Left cardiac atrium (tissue), 4 donors: ENCODE results near the gene UBXN7. TPM values are rescaled to one million over a fixed set of nuclear protein-coding genes. Genes with fewer than 3 reads are reported as not detected.
"Not testable (repeated sequence)": the region's sequence is repeated elsewhere in the genome, so short reads cannot be mapped to it uniquely, and the experiment has no call there.

Experiments
- ATAC-seq, 2 donors: fragments of 200-7000 bp; cut with Tn5 transposase; one replicate each; pipeline ENCODE4 v1.9.1; 2020; ENCODE audit warnings: mild to moderate bottlenecking in 2 of 2, moderate library complexity in 2 of 2
- DNase-seq: peaks from one replicate; pipeline ENCODE4 v3.0.0-alpha.2; 2020
- intact Hi-C, 2 donors: fragments of 100-400 bp; cut with DNase I; formaldehyde crosslinking; loops; one replicate each; pipeline versions ENCODE4 v1.14.1 to v1.15.1; 2022 to 2023
- total RNA-seq, 2 donors: library from RNA; stranded (reverse); fragmentation: NEBNext Ultra II Directional; extraction: Animal tissue kit (Norgen Biotek cat#: 25700); gene quantifications; one replicate each; pipeline ENCODE4 v1.2.1, GENCODE V29; 2021
- donor health status: DM: no; HTN: yes; CAD: no.
- donor health status: DM: no; HTN: yes; CAD: no; lungs with severe emphysema.
- donor health status: DM: yes; HTN: yes; CAD: no.
- donor health status: Dilated cardiomyopathy.

Gene UBXN7
- total RNA-seq, 2 donors from 2014 or later = 29.5 to 37.4 TPM

DNA sequence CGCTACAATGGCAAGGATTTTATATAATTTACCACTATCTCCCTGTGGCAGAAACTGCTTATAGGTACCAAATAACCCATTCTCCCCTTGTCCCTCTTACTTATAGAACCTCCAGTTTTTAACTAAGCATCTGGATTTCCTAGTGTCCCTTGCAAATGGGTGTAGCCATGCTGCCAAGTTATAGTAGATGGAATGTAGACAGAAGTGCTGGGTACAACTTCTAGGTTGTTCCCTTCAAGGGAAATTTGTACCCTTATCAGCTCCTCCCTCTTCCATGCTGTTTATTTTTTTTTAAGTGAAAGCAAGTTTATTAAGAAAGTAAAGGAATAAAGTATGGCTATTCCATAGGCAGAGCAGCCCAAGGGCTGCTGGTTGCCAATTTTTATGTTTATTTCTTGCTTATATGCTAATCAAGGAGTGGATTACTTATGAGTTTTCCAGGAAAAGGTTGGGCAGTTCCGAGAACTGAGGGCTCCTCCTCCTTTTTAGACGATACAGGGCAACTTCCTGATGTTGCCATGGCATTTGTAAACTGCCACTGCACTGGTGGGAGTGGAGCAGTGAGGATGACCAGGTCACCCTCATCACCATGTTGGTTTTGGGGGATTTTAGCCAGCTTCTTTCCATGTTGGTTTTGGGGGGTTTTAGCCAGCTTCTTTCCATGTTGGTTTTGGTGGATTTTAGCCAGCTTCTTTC is 53.9 kb downstream of the UBXN7 start:
- intact Hi-C loops = no loop called here
- no peak for DNase-seq
- ATAC-seq = no peak

DNA sequence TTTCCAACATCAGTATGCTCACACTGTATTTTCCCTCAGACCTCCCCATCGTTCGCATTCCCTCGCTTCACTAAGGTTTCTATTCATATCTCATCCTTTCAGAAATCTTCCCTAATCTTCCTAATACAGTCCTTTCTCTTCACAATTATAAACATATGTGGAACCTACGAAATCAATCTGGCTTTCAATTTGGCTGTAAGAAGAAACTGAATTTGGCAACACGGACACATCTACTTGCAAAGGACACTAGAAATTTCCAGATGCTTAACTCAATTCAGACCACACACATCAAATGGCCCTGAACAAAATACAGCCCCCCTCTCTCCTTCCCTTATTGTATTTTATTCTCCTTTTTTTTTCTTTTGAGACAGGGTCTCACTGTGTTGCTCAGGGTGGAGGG is 54.9 kb downstream of the UBXN7 start:
- DNase-seq (no peak), ATAC-seq (no peak)
- intact Hi-C loops = no loop called here

DNA sequence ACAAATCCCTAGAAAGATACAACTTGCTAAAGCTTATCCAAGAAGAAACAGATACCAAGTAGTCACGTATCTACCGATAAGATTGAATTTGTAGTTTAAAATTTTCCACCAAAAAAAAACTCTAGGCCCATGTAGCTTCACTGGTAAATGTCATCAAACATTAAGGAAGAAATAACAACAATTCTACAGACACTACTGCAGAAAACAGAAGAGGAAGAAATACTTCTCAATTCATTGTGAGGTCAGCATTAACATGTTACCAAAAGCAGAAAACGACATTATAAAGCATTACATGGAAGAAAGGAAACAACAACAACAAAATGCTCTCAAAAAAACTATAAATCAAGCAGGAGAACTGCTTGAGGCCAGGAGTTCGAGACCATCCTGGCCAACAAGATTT is 66.5 kb downstream of the UBXN7 start:
- intact Hi-C loops = no loop called here
- ATAC-seq (no peak), DNase-seq (no peak)

DNA sequence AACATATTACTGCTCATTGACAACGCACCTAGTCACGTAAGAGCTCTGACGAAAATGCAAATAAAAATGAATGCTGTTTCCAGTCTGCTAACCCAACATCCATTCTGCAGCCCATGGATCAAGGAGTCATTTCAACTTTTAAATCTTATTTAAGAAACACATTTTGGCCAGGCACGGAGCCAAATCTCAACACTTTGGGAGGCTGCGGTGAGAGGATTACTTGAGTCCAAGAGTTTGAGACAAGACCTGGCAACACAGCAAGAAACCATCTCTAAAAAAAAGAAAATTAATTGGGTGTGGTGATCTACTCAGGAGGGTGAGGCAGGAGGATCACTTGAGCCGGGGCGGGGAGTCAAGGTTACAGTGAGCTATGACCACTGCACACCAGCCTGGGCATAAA is 71.6 kb downstream of the UBXN7 start:
- ATAC-seq (no peak), DNase-seq (no peak)

DNA sequence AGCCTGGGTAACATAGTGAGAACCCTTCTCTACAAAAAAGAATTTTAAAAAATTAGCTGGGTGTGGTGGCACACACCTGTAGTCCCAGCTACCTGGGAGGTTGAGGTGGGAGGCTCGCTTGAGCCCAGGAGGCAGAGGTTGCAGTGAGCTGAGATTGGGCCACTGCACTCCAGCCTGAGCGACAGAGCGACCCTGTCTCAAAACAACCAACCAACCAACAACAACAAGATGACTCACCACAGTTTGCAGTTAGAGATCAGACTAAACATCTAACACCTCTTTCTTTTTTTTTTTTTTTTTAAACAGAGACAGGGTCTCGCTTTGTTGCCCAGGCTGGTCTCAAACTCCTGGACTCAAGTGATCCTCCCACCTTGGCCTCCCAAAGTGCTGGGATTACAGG is 73.7 kb downstream of the UBXN7 start:
- intact Hi-C loops, ATAC-seq, DNase-seq: not testable (repeated sequence)

More for the DNA sequence above, 71.6 kb downstream of the UBXN7 start:
- intact Hi-C loops = no loop called here

DNA sequence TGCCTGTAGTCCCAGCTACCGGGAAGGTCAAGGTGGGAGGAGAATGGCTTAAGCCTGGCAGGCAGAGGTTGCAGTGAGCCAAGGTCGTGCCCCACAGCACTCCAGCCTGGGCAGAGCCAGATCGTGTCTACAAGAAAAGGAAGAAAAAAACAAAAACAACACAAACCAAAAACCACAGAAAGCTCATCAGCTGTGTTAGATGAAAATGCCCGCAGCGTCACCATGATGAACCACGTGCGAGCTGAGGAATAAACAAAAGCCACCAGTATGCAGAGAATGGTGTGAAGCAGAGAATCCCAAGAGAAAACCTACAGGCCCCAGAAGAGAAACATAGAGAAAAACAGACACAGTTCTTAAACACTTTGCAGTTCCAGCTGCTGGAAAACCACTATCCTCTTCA is 74.3 kb downstream of the UBXN7 start:
- DNase-seq = no peak
- no peak for ATAC-seq
- intact Hi-C loops = no loop called here

DNA sequence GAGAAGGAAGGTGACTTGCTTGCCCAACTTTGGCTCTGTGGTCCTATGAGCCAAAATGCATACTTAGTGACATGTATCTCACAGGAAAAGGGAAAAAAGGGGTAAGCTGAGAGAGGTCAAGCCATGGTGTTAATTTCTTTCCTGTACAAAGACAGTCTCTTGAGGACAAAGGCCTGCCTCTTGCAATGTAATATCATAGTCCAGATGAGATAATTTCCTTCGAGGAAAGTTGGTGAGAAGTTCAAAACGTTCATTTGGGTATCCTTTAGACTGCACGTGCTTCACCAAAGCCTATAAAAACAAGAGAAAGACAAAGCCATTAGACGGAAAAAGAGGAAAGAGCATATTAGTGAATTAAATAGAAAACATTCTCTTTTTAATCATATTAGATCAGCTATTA is 75.7 kb downstream of the UBXN7 start:
- DNase-seq = no peak
- ATAC-seq = no peak
- intact Hi-C loops = no loop called here

DNA sequence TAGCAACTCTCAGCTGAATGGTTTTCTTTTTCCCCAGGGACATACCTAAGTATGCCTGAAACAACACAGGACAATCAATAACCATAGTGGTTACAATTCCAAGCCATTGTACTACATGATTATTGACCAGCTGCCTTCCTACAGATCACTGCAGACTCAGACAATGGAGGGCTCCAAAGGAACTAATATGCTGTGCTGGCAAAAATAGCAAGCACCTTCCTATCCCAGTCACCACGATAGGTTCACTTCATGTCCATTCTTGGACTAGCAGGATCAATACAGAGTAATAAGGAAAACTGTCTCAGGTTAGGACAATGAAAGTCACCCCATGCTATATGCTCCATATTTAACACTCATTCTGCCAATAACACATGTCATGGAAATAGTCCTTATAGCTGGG is 76.6 kb downstream of the UBXN7 start:
- no peak for ATAC-seq
- no peak for DNase-seq
- intact Hi-C loops = no loop called here

DNA sequence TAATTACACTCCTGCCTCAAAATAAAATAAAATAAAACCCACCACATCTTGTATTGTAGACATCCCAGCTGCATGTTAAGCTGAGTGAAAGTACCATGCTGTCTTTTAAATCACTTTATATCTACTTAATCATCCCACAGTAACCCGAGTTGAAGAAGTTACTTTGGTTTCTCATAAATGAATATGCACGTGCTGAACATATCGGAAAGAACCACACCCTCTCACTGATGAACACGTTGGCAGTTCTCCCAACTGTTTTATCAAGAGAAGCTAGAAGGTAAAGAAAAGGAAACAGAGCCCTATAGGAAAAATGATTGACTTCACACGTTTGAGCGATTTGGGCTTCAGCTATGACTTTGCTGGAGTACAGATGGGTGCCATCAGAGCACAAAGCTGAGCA is 78.1 kb downstream of the UBXN7 start:
- DNase-seq (no peak), ATAC-seq (no peak)
- intact Hi-C loops = no loop called here

DNA sequence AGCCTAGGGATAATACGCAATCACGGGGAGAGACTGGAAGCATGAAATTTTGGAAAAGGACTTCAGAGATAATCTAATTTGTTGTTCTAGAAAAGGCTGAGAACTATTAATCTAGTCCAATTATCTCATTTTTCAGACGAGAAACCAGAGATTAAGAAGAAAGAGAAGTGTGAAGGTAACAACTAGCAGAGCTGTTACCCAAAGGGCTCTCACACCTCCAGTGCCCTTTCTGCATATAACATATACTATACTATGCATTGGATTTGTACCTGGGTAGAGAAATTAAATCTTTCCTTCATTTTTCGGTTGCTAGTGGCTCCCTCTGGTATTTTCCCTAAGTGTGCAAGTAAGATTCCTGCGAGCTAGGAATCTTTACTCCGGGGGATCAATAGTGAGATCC is 80.7 kb downstream of the UBXN7 start:
- intact Hi-C loops = no loop called here
- ATAC-seq (no peak), DNase-seq (no peak)

DNA sequence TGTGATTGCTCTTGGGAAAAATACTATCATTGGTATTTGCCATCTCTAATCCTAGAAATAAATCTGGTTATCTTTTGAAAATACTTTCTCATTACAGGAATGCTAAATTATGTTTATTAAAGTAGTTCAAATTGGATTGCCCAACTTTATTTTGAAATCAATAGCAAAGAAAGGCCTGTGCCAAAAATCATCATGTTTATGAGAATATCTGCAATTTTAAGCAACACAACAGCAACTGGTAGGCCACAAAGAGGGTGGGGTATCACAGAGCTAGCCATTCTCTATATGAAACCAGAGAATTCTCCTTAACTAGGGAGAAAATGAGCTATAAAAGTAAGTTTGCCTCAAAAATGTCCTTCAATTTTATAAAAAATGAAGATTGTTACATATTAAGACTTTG is 82.2 kb downstream of the UBXN7 start:
- ATAC-seq (no peak), DNase-seq (no peak)
- intact Hi-C loops = no loop called here

DNA sequence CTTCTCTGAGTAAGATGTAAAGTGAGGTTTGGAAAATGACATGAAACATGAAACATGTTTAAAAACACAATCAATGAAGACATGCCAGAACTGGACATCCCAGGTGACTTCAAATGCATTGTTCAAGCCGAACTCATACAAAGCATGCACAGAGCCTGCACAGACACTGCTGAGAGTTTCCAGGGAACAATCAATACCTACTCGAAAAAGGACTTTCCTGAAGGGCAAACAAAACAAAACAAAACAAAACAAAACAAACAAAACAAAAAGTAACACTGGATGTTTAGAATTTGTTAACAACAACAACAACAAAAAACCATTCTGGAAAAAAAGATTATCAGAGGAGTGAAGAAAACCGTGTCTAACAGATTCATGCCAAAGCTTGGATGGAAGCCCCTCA is 83.5 kb downstream of the UBXN7 start:
- DNase-seq = no peak
- ATAC-seq = no peak
- intact Hi-C loops = no loop called here

DNA sequence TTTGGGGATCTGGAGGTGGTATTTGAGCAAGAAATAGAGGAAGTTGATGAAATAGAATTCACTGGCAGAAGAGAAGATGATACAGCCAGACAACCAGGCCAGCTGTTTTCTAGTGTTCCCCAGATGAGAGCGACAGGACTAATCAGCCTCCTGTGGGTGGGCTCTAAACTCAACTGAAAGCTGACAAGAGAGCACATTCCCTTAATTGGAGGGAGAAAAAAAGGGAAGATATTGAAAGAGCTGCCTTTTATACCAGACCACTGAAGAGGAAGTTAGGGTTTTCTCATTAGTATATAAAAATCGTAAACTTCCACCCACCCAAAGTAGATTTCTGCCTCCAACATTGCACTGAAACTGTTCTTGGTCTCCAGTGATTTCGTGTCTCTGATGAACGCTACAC is 87.6 kb downstream of the UBXN7 start:
- intact Hi-C loops = no loop called here
- DNase-seq (no peak), ATAC-seq (no peak)

DNA sequence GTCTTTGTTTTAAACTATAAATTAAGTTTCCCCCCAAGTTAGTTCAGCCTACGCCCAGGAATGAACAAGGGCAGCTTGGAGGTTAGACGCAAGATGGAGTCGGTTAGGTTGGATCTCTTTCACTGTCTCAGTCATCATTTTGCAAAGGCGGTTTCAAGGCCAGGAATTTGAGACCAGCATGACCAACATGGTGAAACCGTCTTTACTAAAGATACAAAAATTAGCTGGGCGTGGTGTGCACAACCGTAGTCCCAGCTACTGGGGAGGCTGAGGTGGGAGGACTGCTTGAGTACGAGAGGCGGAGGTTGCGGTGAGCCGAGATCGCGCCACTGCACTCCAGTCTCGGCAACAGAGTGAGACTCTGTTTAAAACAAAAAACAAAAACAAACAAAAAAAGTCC is 88.3 kb downstream of the UBXN7 start:
- DNase-seq, intact Hi-C loops, ATAC-seq: not testable (repeated sequence)

DNA sequence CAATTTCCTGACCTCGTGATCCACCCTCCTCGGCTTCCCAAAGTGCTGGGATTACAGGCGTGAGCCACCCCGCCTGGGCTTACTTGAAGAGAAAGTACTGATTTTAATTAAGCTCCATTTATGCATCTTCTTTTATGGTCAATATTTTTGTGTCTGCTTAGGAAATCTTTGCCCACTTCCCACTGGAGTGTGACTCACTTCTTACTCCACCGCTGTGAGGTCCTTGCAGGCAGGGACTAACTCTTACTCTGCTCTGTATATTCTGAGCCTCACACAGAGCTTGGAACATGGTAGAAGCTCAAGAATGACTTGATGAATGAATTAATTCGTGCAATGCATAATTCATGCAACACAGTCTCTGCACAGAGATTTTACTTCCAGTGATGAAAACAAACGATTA is 91.1 kb downstream of the UBXN7 start:
- DNase-seq (no peak), ATAC-seq (peak in 1 of 2 donors; percentile 27)
- intact Hi-C loops = no loop called here

DNA sequence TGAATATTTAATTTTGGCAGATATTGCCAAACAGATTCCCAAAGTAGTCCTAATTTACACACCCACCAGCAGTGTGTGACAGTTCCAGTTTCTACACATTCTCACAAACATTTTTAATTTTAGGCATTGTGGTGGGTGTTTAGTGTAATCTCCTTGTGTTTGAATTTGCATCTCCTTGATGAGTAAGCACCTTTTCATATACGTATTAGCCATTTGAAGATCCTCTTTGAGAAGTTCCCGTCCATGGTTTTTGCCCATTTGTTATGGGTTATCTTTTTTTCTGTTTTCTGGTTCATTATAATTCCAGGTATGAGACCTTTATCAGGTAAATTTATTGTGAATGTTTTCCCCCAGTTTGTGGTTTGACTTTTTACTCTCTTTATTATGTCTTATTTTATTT is 91.8 kb downstream of the UBXN7 start:
- no peak for DNase-seq
- ATAC-seq = no peak
- intact Hi-C loops = no loop called here

DNA sequence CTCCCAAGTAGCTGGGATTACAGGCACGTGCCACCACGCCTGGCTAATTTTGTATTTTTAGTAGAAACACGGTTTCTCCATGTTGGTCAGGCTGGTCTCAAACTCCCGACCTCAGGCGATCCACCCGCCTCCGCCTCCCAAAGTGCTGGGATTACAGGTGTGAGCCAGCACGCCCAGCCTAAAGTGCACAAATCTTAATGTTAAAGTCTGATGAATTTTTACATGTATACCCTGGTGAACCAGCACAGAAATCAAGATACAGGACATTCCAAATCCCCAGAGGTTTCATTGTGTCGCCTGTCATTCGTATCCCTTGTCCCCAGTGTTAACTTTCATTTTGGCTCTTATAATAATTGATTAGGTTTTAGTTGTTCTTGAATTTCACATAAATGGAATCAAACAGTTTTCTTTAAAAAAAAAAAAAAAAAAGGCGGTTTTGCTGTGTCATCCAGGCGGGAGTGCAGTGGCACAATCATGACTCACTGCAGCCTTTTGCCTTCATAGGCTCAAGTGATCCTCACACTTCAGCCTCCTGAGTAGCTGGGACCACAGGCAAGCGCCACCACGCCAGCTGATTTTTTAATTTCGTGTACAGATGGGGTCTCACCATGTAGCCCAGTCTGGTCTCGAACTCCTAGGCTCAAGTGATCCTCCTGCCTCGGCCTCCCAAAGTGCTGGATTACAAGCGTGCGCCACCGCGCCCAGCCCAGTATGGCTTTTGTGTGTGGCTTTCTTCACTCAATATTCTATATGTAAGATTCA is 92.6 kb downstream of the UBXN7 start:
- DNase-seq (no peak), ATAC-seq (no peak)
- intact Hi-C loops = no loop called here

DNA sequence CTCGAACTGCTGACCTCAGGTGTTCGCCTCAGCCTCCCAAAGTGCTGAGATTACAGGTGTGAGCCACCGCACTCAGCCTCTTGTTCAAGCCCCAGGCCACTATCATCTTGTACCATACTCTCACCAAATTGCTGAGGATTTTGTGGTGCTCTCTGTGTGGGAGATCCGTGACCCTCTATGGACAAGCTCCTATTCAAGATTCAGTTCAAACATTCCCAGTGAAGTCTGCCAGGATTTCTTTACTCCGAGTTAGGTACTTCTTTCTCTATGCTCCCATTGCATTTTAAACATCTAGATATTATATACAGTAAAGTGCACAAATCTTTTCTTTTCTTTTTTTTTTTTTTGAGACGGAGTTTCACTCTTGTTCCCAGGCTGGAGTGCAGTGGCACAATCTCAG is 93.2 kb downstream of the UBXN7 start:
- no peak for ATAC-seq
- DNase-seq = no peak
- intact Hi-C loops = no loop called here

DNA sequence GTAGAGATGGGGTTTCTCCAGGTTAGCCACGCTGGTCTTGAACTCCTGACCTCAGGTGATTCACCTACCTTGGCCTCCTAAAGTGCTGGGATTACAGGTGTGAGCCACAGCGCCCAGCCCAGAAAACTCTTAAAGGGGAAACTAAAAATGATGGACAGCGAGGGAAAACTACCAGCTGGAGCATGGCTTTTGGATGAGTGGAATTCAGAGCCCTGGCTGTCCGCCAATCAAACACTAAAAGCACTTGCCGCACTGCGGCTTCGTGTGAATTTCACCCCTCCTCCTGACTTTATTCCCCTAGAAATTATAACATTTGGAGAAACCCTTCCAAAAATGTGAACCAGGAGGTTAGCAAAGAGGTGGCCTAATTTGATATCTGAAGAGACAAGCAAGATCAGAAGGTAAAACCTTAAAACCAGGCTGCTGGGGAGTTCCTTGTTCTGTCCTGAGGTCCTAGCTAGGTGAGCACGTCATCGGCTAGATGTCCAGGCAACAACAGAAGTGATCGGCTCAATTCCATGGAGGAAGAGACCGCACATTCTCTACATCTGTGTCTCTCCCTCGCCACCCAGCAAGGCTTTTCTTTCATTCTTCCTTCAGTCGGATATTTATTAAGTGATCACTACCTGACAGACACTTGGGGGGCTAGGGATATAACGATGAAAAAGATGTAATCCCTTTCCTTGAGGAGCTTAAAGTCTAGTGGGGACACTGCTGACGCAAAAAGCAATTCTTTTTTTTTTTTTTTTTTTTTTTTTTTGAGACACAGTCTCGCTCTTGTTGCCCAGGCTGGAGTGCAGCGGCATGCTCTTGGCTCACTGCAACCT is 95.7 kb downstream of the UBXN7 start:
- intact Hi-C loops = no loop called here
- DNase-seq (no peak), ATAC-seq (no peak)

DNA sequence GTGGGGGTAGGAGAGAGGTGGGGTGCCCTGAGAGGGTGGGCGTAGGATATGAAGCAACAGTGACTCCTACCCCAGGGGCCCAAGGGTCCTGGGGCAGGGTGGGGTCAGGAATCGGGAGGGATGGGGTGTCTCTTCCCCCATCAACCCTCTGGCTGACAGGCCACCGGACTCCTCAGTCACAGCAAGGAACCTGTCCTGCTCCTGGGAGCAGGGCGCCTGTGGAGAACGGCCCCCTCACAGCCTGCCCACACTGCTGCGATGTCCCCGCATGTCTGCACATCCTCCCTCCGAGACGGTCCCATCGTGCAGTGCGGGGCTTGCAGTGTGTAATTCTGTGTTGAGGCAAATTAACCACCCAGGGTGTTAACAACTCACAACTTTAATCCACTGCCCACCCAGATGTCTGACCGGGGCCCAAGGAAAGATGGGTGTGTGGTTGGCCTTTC is 96.7 kb downstream of the UBXN7 start:
- intact Hi-C loops = no loop called here
- ATAC-seq (no peak), DNase-seq (no peak)
